RPMI8226 (cell line): Measurements from ENCODE around the gene MYH8.

ENCODE experiments used
- DNase-seq: peaks from one replicate; pipeline ENCODE4 v3.0.0-alpha.2; 2015

Gene MYH8

DNA sequence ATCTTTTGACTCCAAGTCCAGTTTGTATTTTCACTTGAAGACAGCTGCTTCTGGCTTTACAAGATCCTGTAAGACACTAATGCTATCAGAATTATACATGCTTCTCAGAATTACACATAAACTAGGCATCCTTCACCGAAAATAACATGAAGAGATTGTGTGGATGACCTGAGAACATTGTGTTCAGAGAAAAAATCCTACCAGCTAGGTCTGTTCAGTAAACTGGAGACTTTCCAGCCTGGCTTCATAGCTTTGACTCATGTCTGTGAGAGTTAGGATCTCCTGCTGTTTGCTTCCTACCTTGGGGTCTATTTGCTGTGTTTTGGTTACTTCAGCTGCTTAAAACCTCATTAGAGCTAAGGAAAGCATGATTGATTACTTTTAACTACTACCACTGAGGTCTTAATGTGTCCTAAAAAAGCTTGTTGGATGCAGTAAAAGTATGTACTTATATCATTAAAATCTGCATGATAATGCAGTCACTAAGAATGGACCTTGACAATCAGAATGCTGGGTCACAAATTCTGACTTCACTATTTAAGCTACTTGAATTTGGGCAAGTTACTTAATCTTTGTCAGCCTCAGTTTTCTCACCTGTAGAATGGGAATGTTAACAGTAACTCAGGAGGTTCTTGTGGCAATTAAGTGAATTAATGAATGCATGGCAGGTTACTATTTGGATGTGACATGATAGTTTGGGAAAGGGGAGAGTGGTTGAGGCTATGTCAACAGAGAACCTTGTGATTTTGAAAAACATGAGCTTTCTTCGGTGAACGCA is 40.9 kb downstream of the MYH8 start:
- no peak for DNase-seq

DNA sequence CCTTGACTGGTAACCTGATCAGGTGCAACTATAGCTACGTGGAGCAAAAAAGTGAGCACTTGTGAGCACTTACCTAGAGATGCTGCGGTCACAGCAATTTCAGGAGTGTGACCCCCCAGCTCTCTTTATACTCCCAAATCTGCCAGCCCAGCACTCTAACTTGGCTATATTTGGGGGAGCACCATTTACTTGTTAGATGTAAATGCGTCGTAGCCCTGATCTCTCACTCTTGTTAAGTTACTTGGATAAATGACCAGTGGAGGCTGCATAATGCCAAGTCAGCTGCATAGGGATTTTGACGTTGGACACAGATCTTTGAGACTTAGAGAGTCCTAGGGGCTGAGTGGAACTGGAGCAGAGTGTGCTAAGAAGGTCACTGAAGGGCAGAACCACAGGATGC is 48.8 kb downstream of the MYH8 start, which contains the start of gene MYH13:
MYH13 (minus strand) TSS at position 101 of the 400 bp plus-strand sequence. CDS start 8,476 bp downstream, outside the sequence.
- no peak for DNase-seq

DNA sequence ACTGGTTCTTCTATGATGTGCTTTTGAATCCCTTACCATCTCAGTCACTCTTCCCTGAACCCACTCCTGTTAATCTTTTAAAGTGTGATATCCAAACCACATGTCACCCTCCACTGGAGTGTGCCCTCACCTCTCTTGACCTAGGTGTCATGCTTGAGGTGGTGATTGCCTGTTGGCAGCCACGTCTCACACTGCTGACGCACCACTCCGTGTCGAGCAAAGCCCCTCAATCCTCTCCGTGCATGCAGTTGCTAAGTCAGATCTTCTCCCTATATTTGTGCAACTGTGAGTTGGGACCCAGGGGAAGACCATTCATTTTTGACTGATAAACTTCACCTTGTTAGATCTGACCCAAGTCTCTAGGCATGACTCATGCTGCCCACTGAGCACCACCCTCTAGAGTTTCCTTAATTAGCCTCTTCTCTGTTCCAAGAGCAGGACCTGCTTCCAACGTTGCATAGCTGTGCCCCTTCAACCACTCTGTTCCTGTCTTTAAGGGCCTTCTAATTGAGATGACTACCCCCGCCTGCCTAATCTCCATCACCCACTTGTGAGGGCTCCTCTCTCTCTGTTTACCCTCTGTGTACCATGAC is 51.6 kb downstream of the MYH8 start:
- no peak for DNase-seq

DNA sequence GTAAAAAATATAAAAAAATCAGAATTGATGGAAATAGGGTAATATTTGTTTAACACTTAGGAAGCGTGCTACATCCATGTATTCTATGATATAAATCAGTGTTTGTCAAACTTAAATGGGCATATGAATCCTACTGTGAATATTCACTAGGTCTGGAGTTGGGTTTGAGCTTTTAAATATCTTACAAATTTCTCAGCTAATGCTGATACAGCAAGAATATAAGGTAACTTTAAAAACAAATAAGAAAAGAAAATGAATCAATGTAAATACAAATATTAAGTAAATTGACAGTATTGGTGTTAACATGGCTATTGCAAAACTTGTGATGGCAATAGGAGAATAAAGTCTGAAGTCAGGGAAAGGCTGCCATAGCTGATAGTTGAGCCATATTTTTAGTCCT is 52.5 kb downstream of the MYH8 start:
- DNase-seq: no peak

- no peak for DNase-seq
Measured at GRCh38 chr17:10368561-10368960, 53.2 kb downstream of the MYH8 start.

DNA sequence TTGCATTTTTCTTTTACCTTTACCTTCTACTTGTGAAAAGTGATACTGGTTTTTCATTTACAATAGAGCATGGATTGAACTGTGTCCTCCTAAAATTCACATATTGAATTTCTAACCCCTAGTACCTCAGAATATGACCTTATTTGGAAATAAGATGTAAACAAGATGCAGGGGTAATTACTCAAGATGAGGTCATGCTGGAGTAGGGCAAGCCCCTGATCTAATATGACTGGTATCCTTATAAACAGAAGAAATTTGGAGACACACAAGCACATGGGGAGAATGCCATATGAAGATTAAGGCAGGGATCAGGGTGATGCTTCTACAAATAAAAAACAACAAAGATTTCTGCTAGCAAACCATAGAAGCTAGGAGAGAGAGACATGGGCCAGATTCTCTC is 61.2 kb downstream of the MYH8 start:
- DNase-seq: no peak

- peak; percentile 11 for DNase-seq
Measured at GRCh38 chr17:10357768-10358167, 64.0 kb downstream of the MYH8 start.

- DNase-seq: no peak
Measured at GRCh38 chr17:10354651-10355050, 67.1 kb downstream of the MYH8 start.

DNA sequence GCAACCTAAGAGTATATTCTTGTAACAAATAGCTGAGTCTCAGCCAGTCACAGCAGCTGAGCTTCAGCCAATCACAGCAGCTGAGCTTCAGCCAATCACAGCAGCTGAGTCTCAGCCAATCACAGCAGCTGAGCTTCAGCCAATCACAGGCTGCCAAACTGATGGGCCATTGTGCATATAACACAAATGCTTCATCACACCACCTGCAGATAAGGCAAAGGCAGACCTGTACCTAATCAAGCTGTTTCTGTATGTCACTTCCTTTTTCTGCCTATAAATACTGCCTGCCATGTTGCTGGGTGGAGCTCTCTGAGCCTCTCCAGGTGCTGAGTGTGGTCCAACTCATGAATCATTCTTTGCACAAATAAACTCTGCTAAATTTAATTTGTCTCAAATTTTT is 68.9 kb downstream of the MYH8 start:
- no peak for DNase-seq

- no peak for DNase-seq
Measured at GRCh38 chr17:10349403-10349802, 72.3 kb downstream of the MYH8 start.

- DNase-seq: no peak
Measured at GRCh38 chr17:10344816-10345215, 76.9 kb downstream of the MYH8 start.
